ENCODE data around the gene ZFYVE28. TPM values are rescaled to one million over a fixed set of nuclear protein-coding genes. Genes with fewer than 3 reads are reported as not detected.

ZFYVE28 gene
- total RNA-seq, 1 donor from 2014 or later = 3.3 TPM

GRCh38 chr4:2255501-2256155, 162.8 kb downstream of the ZFYVE28 start:
- DNase-seq (ENCODE audit: low spot score) = no peak

GRCh38 chr4:2254665-2255500, 163.6 kb downstream of the ZFYVE28 start:
- Mint-ChIP-seq H3K4me1 (ENCODE audit: low read depth) (peaks cover 12% of the 10 kb centered on the region), H3K36me3 (ENCODE audit: low read depth) (peaks cover 17% of the 10 kb centered on the region), H3K27ac (ENCODE audit: unreplicated experiment) (no peak overlapping the region), H3K9me3 (ENCODE audit: low read depth) (no peaks in the 10 kb centered on the region), H3K27me3 (ENCODE audit: low read depth) (no peaks in the 10 kb centered on the region), H3K4me3 (ENCODE audit: unreplicated experiment) (no peak overlapping the region)
- no peak for DNase-seq (ENCODE audit: low spot score)
- no peak for TF ChIP-seq CTCF (IDR thresholded peaks at IDR 0.05)

More at GRCh38 chr4:2255501-2256155, 162.8 kb downstream of the ZFYVE28 start:
- Mint-ChIP-seq H3K27me3 (ENCODE audit: low read depth) (no peaks in the 10 kb centered on the region), H3K36me3 (ENCODE audit: low read depth) (peaks cover 14% of the 10 kb centered on the region), H3K4me1 (ENCODE audit: low read depth) (peaks cover 16% of the 10 kb centered on the region), H3K9me3 (ENCODE audit: low read depth) (no peaks in the 10 kb centered on the region), H3K4me3 (ENCODE audit: unreplicated experiment) (no peak overlapping the region), H3K27ac (ENCODE audit: unreplicated experiment) (no peak overlapping the region)
- no peak for TF ChIP-seq CTCF (IDR thresholded peaks at IDR 0.05)

GRCh38 chr4:2253160-2254084, 165.0 kb downstream of the ZFYVE28 start:
- no peaks in the 10 kb centered on the region for H3K27me3 Mint-ChIP-seq (ENCODE audit: low read depth)
- no peak for DNase-seq (ENCODE audit: low spot score)
- H3K9me3 Mint-ChIP-seq (ENCODE audit: low read depth) = no peaks in the 10 kb centered on the region
- H3K27ac Mint-ChIP-seq (ENCODE audit: unreplicated experiment) = no peak overlapping the region
- no peak for TF ChIP-seq CTCF (IDR thresholded peaks at IDR 0.05)
- no peak overlapping the region for H3K4me3 Mint-ChIP-seq (ENCODE audit: unreplicated experiment)
- peaks cover 20% of the 10 kb centered on the region for H3K36me3 Mint-ChIP-seq (ENCODE audit: low read depth)
- peaks cover 9% of the 10 kb centered on the region for H3K4me1 Mint-ChIP-seq (ENCODE audit: low read depth)

GRCh38 chr4:2252530-2253091, 165.8 kb downstream of the ZFYVE28 start:
- H3K9me3 Mint-ChIP-seq (ENCODE audit: low read depth) = no peaks in the 10 kb centered on the region
- H3K4me3 Mint-ChIP-seq (ENCODE audit: unreplicated experiment) = no peak overlapping the region
- H3K36me3 Mint-ChIP-seq (ENCODE audit: low read depth) = peaks cover 20% of the 10 kb centered on the region
- DNase-seq (ENCODE audit: low spot score) = no peak
- H3K27me3 Mint-ChIP-seq (ENCODE audit: low read depth) = no peaks in the 10 kb centered on the region
- no peak overlapping the region for H3K27ac Mint-ChIP-seq (ENCODE audit: unreplicated experiment)
- peaks cover 6% of the 10 kb centered on the region for H3K4me1 Mint-ChIP-seq (ENCODE audit: low read depth)
- TF ChIP-seq CTCF (IDR thresholded peaks at IDR 0.05) = no peak
